ENCODE results near the gene CSTF3.
"Not testable (repeated sequence)": the region's sequence is repeated elsewhere in the genome, so short reads cannot be mapped to it uniquely, and the experiment has no call there.

CSTF3 gene

GRCh38 chr11:33072465-33072864 is 88.8 kb downstream of the CSTF3 start:
- no peak for DNase-seq

GRCh38 chr11:33068611-33069340 is 92.5 kb downstream of the CSTF3 start:
- DNase-seq = no peak

DNA sequence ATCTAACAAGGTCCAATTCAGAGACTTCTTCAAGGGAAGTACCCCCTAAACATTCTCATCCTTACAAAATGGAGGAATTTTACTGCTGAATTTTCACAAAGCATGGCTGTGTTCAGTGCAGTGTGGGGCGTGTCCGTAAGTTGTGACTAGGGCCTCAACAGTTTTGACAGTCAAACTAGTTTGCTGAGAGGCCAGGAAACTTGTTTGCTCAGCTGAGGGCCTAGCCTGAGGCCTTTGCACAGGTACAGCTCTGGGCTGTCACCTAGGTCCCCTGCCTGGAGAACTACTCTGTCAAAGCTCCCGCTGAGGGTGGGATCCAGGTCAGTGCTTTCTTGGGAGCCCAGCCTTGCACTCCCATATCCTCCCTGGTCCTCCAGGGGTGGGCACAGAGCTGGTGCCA is 94.0 kb downstream of the CSTF3 start:
- DNase-seq = no peak

GRCh38 chr11:33065445-33066178 is 95.7 kb downstream of the CSTF3 start:
- peak; percentile 52 for DNase-seq

DNA sequence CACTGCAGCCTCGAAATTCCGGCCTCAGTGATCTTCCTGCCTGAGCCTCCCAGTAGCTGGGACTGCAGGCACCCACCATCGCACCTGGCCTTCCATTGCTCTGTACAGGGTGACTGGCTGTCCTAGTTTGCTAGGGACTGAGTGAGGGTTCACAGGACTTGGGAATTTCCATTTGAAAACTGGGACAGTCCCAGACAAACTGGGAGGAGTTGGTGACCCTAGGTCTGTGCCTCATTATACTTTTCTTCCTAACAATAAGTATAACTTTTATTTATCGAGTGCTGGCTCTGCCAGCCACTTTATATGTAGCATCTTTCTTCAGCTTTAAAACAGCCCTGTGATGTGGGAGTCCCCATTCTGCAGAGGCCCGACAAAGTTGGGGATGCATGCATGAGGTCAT is 96.4 kb downstream of the CSTF3 start:
- DNase-seq = no peak

DNA sequence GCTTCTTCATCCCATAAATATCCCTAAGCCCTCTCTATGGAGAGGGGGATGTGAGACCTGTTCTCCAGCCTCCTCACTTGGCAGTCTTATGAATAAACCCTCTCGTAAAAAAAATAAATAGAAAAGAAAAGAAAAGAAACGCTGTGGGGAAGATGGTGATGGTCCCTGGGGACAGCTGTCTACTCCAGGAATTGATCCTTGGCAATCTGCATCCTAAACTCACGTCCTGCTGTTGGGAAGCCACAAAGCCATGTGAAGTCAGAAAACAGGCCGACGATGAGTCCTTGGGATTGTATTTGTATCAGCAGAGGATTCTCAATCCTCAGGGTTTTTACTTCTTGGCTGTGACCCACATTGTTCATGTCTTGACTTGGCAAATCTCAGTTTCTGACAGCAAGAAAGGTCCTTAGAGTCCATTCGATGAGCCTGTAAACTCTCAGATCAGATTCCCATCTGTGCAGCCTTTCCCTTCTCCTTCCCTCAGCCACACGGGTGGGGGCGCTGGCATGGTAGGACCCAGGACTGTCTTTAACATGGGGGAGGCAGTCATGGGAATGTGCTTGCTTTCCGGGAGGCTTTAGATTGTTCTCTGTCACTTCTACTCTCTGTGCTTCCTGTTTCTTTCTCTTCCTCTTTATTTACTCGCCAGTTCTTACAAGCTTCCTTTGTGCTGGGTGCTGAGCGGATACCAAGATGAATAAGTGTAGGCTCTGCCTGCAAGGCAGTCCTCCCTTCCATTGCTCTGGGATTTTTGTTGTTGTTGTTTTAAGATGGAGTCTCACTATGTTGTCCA is 97.1 kb downstream of the CSTF3 start:
- DNase-seq = no peak

DNA sequence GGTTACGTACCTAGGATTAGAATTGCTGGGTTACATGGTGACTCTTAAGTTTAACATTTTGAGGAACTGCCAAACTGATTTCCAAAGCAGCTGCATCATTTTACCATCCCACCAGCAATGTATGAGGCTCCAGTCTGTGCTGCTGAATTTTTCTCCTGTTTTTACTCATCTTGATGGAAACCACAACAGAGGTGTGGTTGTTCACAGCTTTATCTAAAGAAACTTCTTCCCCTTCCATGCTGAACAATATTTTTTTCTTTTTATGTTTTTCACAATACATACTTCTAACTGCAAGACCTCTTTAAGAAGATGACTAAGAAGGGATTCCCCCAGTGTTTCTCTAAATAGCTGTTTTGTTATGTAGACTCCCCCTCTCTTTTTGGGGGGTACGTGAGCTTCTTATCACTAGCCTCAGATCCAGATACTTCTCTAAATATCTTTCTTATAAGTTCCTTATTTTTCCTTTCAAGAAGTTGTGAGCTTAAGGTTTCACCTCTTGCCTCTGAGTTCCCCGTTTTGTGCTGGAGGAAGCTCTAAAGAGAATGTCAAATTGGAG is 97.9 kb downstream of the CSTF3 start:
- no peak for DNase-seq

GRCh38 chr11:33062137-33062536 is 99.1 kb downstream of the CSTF3 start:
- no peak for DNase-seq

DNA sequence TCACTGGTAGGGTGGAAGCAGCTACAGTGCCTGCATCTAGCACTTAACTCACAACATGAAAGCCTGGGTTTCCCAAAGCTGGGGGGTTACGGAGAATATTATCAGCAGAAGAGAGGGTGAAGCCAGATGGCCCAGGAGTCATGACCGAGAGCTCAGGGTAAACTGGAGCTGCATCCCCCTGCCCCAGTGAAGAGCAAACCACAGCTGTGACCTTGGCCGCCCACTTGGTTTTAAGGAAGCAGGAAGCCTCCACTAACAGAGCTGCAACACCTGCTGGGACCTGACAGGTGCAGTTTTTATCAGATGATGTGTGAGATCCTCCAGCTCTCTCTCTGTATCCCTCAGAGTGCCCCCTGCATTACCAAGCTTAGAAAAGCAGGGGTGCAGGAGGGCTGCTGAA is 101.0 kb downstream of the CSTF3 start:
- DNase-seq = no peak

DNA sequence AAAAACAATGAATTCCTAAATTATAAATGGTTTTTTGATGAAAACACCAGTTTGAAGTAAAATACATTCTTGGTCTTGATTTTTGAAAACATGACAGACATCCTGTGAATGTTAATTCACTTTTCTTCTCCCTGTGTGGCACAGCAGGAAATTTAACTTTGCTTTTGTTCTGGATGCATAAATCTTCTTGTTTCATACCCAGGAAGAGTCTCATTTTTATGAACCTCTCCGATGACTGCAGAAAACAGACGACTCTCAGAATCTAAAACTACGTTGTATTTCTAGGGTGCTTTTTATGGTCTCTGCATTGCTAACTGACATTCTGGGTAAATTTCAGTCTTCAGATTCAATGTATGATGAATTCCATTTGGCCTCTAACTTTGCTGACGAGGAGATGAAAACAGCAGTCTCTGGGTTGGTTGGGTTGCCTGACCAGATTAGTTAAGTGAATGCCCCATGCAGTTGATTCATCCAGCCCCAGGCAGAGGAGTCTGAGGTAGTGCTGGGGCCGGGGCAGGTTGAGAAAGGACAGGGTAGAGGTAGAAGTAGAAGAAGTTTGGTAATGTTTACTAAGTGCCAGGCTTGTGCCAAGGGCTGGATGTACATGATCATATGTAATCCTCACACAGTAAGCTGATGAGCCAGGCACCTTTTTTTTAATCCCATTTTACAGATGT is 101.8 kb downstream of the CSTF3 start:
- DNase-seq = no peak

GRCh38 chr11:33057284-33057683 is 104.0 kb downstream of the CSTF3 start:
- DNase-seq = no peak

GRCh38 chr11:33055375-33055774 is 105.9 kb downstream of the CSTF3 start:
- DNase-seq = no peak

GRCh38 chr11:33052231-33052630 is 109.0 kb downstream of the CSTF3 start:
- no peak for DNase-seq

GRCh38 chr11:33049565-33050408 is 111.5 kb downstream of the CSTF3 start:
- not testable (repeated sequence) for DNase-seq

GRCh38 chr11:33048701-33049100 is 112.6 kb downstream of the CSTF3 start:
- DNase-seq = not testable (repeated sequence)

GRCh38 chr11:33045551-33046255 is 115.6 kb downstream of the CSTF3 start:
- DNase-seq = no peak

DNA sequence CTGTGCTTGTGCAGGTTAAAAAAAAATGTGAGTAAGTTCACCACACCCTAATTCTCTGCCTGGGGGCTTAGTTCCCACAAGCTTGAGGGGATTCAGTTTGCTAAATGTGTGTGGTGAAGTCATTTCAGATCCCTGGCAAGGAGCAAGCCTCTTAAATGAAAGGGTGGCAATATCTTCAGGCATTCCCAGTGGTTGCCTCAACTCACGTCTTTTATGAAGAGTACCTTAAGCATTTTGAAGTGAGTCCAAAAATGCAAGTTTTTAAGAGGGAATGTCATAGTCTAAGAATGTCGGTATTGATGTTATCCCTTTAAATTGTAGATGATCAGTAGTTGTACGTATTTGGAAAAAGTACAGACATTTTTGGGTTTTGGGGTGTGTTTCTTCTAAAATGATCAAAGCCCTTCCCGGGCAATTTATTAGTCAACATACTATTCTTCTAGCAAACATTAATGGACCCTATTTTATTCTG is 117.0 kb downstream of the CSTF3 start:
- no peak for DNase-seq

- DNase-seq = no peak
These were observed 118.0 kb downstream of the CSTF3 start for GRCh38 chr11:33043221-33043830.

- no peak for DNase-seq
These were observed 120.3 kb downstream of the CSTF3 start for GRCh38 chr11:33040862-33041453.
